ENCODE measurements around the gene NRIP2.
"Not testable (repeated sequence)": the region's sequence is repeated elsewhere in the genome, so short reads cannot be mapped to it uniquely, and the experiment has no call there.

The NRIP2 gene

GRCh38 chr12:2864198-2864597 lies 29.4 kb upstream of the NRIP2 start:
- Histone ChIP-seq H3K9me3 (ENCODE audit: insufficient read depth, low read length) (no peaks in the 10 kb centered on the region), H3K36me3 (ENCODE audit: low read length) (peaks cover 24% of the 10 kb centered on the region; the same call in 1 of the 2 replicates), H3K4me3 (ENCODE audit: insufficient read depth, low read length, poor library complexity, severe bottlenecking) (no peak overlapping the region), H3F3A (ENCODE audit: insufficient read depth) (peaks cover 9% of the 10 kb centered on the region; the same call in 1 of the 2 replicates), H3K9ac (ENCODE audit: low read length) (no peak overlapping the region), H3K4me2 (ENCODE audit: low read depth, low read length, poor library complexity, severe bottlenecking) (no peak overlapping the region), H3K27me3 (ENCODE audit: low read length) (no peaks in the 10 kb centered on the region), H4K20me1 (ENCODE audit: low read depth, low read length) (no peaks in the 10 kb centered on the region), H3K9me2 (replicated peaks; ENCODE audit: insufficient read depth, low read length) (no peaks in the 10 kb centered on the region), H3K27ac (ENCODE audit: low read depth, low read length) (no peak overlapping the region), H2AFZ (ENCODE audit: low read depth, low read length, severe bottlenecking) (no peak overlapping the region), H3K79me2 (ENCODE audit: insufficient read depth, low read length) (no peaks in the 10 kb centered on the region)
- no peak for TF ChIP-seq EZH2phosphoT487 (conservative IDR thresholded peaks at IDR 0.05; ENCODE audit: low read length)
- TF ChIP-seq, protein P1, sequence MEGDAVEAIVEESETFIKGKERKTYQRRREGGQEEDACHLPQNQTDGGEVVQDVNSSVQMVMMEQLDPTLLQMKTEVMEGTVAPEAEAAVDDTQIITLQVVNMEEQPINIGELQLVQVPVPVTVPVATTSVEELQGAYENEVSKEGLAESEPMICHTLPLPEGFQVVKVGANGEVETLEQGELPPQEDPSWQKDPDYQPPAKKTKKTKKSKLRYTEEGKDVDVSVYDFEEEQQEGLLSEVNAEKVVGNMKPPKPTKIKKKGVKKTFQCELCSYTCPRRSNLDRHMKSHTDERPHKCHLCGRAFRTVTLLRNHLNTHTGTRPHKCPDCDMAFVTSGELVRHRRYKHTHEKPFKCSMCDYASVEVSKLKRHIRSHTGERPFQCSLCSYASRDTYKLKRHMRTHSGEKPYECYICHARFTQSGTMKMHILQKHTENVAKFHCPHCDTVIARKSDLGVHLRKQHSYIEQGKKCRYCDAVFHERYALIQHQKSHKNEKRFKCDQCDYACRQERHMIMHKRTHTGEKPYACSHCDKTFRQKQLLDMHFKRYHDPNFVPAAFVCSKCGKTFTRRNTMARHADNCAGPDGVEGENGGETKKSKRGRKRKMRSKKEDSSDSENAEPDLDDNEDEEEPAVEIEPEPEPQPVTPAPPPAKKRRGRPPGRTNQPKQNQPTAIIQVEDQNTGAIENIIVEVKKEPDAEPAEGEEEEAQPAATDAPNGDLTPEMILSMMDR (IDR thresholded peaks at IDR 0.05; ENCODE audit: insufficient read depth, low read length, poor library complexity, severe bottlenecking), result no peak

- not testable (repeated sequence) for H3K79me2 ChIP-seq (ENCODE audit: insufficient read depth, low read length); H3K27ac ChIP-seq (ENCODE audit: low read depth, low read length); H3K4me2 ChIP-seq (ENCODE audit: low read depth, low read length, poor library complexity, severe bottlenecking); H4K20me1 ChIP-seq (ENCODE audit: low read depth, low read length); H3F3A ChIP-seq (ENCODE audit: insufficient read depth); H3K9me3 ChIP-seq (ENCODE audit: insufficient read depth, low read length); H2AFZ ChIP-seq (ENCODE audit: low read depth, low read length, severe bottlenecking); H3K9me2 ChIP-seq (replicated peaks; ENCODE audit: insufficient read depth, low read length); H3K9ac ChIP-seq (ENCODE audit: low read length); H3K27me3 ChIP-seq (ENCODE audit: low read length); H3K4me3 ChIP-seq (ENCODE audit: insufficient read depth, low read length, poor library complexity, severe bottlenecking)
- H3K36me3 ChIP-seq (ENCODE audit: low read length), result peaks cover 18% of the 10 kb centered on the region; the same call in 1 of the 2 replicates
Measured at GRCh38 chr12:2863402-2863801, 28.6 kb upstream of the NRIP2 start.

DNA sequence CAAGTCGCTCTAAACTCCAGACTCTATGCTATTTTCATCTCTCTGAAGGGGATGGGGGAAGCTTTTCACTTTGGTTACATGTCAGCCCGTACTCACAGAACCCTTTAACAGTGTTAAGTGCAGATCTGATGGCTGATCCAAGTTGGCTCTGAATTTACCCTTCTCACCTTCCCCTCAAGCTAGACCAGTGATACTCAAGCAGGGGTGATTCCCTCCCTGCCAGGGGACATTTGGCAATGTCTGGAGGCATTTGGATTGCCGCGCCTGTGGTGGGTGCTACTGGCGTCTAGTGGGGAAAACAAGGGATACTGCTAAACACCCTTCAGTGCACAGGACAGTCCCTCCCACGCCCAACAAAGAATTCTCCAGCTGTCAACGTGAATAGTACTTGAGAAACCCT lies 28.0 kb upstream of the NRIP2 start:
- H3K27ac ChIP-seq (ENCODE audit: low read depth, low read length), result no peak overlapping the region
- no peaks in the 10 kb centered on the region for H4K20me1 ChIP-seq (ENCODE audit: low read depth, low read length)
- no peaks in the 10 kb centered on the region for H3K27me3 ChIP-seq (ENCODE audit: low read length)
- H3K4me2 ChIP-seq (ENCODE audit: low read depth, low read length, poor library complexity, severe bottlenecking), result no peak overlapping the region
- no peak for TF ChIP-seq EZH2phosphoT487 (conservative IDR thresholded peaks at IDR 0.05; ENCODE audit: low read length)
- TF ChIP-seq, protein P1 (IDR thresholded peaks at IDR 0.05; ENCODE audit: insufficient read depth, low read length, poor library complexity, severe bottlenecking), result no peak
- no peaks in the 10 kb centered on the region for H3K9me3 ChIP-seq (ENCODE audit: insufficient read depth, low read length)
- no peak overlapping the region for H3K9ac ChIP-seq (ENCODE audit: low read length)
- H3K36me3 ChIP-seq (ENCODE audit: low read length), result peaks cover 15% of the 10 kb centered on the region; the same call in 1 of the 2 replicates
- no peaks in the 10 kb centered on the region for H3K79me2 ChIP-seq (ENCODE audit: insufficient read depth, low read length)
- no peak overlapping the region for H3K4me3 ChIP-seq (ENCODE audit: insufficient read depth, low read length, poor library complexity, severe bottlenecking)
- H2AFZ ChIP-seq (ENCODE audit: low read depth, low read length, severe bottlenecking), result no peak overlapping the region
- H3F3A ChIP-seq (ENCODE audit: insufficient read depth), result peaks cover 9% of the 10 kb centered on the region; the same call in 1 of the 2 replicates
- H3K9me2 ChIP-seq (replicated peaks; ENCODE audit: insufficient read depth, low read length), result no peaks in the 10 kb centered on the region

DNA sequence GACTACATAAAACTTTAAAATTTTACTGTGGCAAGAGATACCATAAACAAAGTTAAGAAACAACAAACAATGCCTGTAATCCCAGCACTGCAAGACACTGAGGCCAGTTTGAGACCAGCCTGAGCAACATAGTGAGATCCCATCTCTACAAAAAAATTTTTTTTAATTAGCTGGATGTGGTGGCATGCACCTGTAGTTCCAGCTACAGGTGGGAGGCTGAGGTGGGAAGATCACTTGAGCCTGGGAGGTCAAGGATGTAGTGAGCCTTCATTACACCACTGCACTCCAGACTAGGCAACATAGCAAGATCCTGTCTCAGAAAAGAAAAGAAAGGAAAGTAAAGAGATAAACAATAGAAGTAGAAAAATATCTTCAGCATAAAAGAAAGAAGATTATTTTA lies 25.3 kb upstream of the NRIP2 start:
- H3K9me3 ChIP-seq (ENCODE audit: insufficient read depth, low read length), result no peaks in the 10 kb centered on the region
- H3K9me2 ChIP-seq (replicated peaks; ENCODE audit: insufficient read depth, low read length), result no peaks in the 10 kb centered on the region
- H2AFZ ChIP-seq (ENCODE audit: low read depth, low read length, severe bottlenecking), result no peak overlapping the region
- no peaks in the 10 kb centered on the region for H3K27me3 ChIP-seq (ENCODE audit: low read length)
- H3F3A ChIP-seq (ENCODE audit: insufficient read depth), result peaks cover 9% of the 10 kb centered on the region; the same call in 1 of the 2 replicates
- no peak overlapping the region for H3K4me2 ChIP-seq (ENCODE audit: low read depth, low read length, poor library complexity, severe bottlenecking)
- no peak for TF ChIP-seq EZH2phosphoT487 (conservative IDR thresholded peaks at IDR 0.05; ENCODE audit: low read length)
- TF ChIP-seq, protein P1 (IDR thresholded peaks at IDR 0.05; ENCODE audit: insufficient read depth, low read length, poor library complexity, severe bottlenecking), result no peak
- no peaks in the 10 kb centered on the region for H3K79me2 ChIP-seq (ENCODE audit: insufficient read depth, low read length)
- no peaks in the 10 kb centered on the region for H4K20me1 ChIP-seq (ENCODE audit: low read depth, low read length)
- peaks cover 14% of the 10 kb centered on the region; the same call in 1 of the 2 replicates for H3K36me3 ChIP-seq (ENCODE audit: low read length)
- no peak overlapping the region for H3K9ac ChIP-seq (ENCODE audit: low read length)
- no peak overlapping the region for H3K4me3 ChIP-seq (ENCODE audit: insufficient read depth, low read length, poor library complexity, severe bottlenecking)
- H3K27ac ChIP-seq (ENCODE audit: low read depth, low read length), result no peak overlapping the region
